KMS-11 (cell line): ENCODE results near the gene CCDC141.
A peak's percentile ranks its signal among the peaks of the same experiment; 100 is the strongest.

ENCODE experiments used
- H2AFZ ChIP-seq: fragments of 200-600 bp; sonication (generic); 2 replicates; pipeline ENCODE4 v1.6.1; 2016; ENCODE audit warnings: antibody characterized with exemption, mixed run types, low read depth
- H3K27ac ChIP-seq: fragments of 200-600 bp; sonication (generic); 2 replicates; pipeline ENCODE4 v1.6.1; 2016; ENCODE audit warnings: mild to moderate bottlenecking, mixed run types
- H3K27me3 ChIP-seq: fragments of 200-600 bp; sonication (generic); 2 replicates; pipeline ENCODE4 v1.6.1; 2017; ENCODE audit warnings: mild to moderate bottlenecking, low read depth, mixed run types, moderate library complexity; ENCODE audit not compliant: insufficient read depth
- H3K36me3 ChIP-seq: fragments of 200-600 bp; sonication (generic); 2 replicates; pipeline ENCODE4 v1.6.1; 2017; ENCODE audit warnings: mild to moderate bottlenecking, mixed run types; ENCODE audit not compliant: insufficient read depth
- H3K4me1 ChIP-seq: fragments of 200-600 bp; sonication (generic); 2 replicates; pipeline ENCODE4 v1.6.1; 2016; ENCODE audit warnings: mild to moderate bottlenecking, low read depth, mixed run types; ENCODE audit not compliant: poor library complexity, severe bottlenecking
- H3K4me2 ChIP-seq: fragments of 200-600 bp; sonication (generic); 2 replicates; pipeline ENCODE4 v1.7.0; 2016; ENCODE audit warnings: mild to moderate bottlenecking, mixed run types
- H3K4me3 ChIP-seq: fragments of 200-600 bp; sonication (generic); IDR thresholded peaks from 2 replicates; pipeline ENCODE4 v1.6.1; 2017; ENCODE audit warnings: low read depth, low read length, mixed read lengths; ENCODE audit not compliant: insufficient read depth
- H3K79me2 ChIP-seq: fragments of 200-600 bp; sonication (generic); 2 replicates; pipeline ENCODE4 v1.6.1; 2016; ENCODE audit warnings: low read depth, mixed run types; ENCODE audit not compliant: insufficient read depth
- H3K9ac ChIP-seq: fragments of 200-600 bp; sonication (generic); 2 replicates; pipeline ENCODE4 v1.6.1; 2016; ENCODE audit warnings: mild to moderate bottlenecking, mixed run types
- H4K20me1 ChIP-seq: fragments of 200-600 bp; sonication (generic); 2 replicates; pipeline ENCODE4 v1.6.1; 2016; ENCODE audit warnings: mild to moderate bottlenecking, mixed run types; ENCODE audit not compliant: insufficient read depth
- TF ChIP-seq, protein P1 (sequence below): fragments of 200-600 bp; sonication (generic); conservative IDR thresholded peaks from 2 replicates; pipeline ENCODE4 v1.6.1; 2017; ENCODE audit warnings: low read depth, mild to moderate bottlenecking, antibody characterized with exemption, low read length, moderate library complexity, mixed read lengths

Gene CCDC141, protein sequence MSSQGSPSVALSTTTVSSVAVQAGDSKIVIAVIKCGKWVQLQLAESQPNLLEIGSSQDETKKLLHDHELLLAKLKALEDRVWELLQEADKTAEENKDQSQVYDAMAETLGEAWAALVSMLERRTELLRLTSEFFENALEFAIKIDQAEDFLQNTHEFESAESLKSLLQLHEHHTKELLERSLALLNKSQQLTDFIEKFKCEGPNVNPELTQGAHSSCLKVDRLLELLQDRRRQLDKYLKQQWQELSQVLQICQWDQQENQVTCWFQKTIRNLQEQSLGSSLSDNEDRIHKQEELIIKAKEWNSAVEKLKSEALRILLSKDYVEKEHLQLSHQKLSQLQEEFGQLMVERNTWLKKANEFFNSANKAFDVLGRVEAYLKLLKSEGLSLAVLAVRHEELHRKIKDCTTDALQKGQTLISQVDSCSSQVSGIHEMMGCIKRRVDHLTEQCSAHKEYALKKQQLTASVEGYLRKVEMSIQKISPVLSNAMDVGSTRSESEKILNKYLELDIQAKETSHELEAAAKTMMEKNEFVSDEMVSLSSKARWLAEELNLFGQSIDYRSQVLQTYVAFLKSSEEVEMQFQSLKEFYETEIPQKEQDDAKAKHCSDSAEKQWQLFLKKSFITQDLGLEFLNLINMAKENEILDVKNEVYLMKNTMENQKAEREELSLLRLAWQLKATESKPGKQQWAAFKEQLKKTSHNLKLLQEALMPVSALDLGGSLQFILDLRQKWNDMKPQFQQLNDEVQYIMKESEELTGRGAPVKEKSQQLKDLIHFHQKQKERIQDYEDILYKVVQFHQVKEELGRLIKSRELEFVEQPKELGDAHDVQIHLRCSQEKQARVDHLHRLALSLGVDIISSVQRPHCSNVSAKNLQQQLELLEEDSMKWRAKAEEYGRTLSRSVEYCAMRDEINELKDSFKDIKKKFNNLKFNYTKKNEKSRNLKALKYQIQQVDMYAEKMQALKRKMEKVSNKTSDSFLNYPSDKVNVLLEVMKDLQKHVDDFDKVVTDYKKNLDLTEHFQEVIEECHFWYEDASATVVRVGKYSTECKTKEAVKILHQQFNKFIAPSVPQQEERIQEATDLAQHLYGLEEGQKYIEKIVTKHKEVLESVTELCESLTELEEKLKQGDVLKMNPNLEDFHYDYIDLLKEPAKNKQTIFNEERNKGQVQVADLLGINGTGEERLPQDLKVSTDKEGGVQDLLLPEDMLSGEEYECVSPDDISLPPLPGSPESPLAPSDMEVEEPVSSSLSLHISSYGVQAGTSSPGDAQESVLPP (N-terminal part only)

DNA sequence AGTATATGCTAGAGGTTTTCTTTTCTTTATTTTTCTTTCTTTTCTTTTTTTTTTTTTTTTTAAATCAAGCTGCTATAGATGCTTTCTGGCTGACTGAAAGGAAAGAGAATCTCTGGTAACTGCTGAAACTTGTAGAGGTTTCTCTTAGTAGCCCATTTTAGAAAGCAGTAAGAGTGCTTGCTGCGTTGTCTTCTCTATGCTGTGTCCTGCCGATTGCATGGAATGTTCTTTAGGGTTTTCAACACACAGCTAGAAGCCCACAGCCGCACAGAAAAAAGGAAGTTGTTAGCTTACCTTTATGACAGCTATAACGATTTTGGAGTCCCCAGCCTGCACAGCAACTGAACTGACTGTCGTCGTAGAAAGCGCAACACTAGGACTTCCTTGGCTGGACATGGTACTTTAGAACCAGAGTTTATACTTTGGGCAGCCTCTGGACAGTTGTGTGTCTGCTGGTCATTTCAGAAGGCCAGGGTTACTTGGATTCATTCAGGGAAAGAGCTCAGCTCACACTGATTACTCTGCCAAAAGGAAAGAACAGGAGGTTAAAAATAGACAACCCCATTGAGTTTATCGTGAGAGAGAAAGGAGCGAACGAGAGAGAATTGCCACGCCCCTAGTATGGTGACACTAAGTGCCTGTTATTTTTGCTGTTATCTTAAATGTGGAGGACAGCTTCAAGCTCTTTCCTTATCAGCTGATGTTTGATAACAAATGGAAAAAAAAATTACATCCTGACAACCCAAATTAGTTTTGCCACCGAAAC is at the start of gene CCDC141:
CCDC141 (minus strand) TSS at position 592 of the 766 bp plus-strand sequence; CDS start at position 396, 196 bp downstream.
- H3K79me2 ChIP-seq = no peaks in the 10 kb centered on the region
- peak within 1 kb of the TSS; percentile 85 for H3K4me3 ChIP-seq
- TF ChIP-seq, protein P1, sequence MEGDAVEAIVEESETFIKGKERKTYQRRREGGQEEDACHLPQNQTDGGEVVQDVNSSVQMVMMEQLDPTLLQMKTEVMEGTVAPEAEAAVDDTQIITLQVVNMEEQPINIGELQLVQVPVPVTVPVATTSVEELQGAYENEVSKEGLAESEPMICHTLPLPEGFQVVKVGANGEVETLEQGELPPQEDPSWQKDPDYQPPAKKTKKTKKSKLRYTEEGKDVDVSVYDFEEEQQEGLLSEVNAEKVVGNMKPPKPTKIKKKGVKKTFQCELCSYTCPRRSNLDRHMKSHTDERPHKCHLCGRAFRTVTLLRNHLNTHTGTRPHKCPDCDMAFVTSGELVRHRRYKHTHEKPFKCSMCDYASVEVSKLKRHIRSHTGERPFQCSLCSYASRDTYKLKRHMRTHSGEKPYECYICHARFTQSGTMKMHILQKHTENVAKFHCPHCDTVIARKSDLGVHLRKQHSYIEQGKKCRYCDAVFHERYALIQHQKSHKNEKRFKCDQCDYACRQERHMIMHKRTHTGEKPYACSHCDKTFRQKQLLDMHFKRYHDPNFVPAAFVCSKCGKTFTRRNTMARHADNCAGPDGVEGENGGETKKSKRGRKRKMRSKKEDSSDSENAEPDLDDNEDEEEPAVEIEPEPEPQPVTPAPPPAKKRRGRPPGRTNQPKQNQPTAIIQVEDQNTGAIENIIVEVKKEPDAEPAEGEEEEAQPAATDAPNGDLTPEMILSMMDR = no peak
- peak within 1 kb of the TSS; percentile 39; the same call in 1 of the 2 replicates for H3K9ac ChIP-seq
- H3K4me2 ChIP-seq = peak within 1 kb of the TSS; percentile 42
- no peaks in the 10 kb centered on the region for H3K27me3 ChIP-seq
- peak within 1 kb of the TSS; percentile 34 for H3K27ac ChIP-seq
- H2AFZ ChIP-seq = peak within 1 kb of the TSS; percentile 59
- no peaks in the 10 kb centered on the region for H4K20me1 ChIP-seq
- peaks cover 36% of the 10 kb centered on the region for H3K4me1 ChIP-seq
- H3K36me3 ChIP-seq = no peaks in the 10 kb centered on the region

GRCh38 chr2:179098080-179098689 is 48.2 kb upstream of the CCDC141 start:
- H4K20me1 ChIP-seq = no peaks in the 10 kb centered on the region
- no peak overlapping the region for H3K27ac ChIP-seq
- no peak overlapping the region for H2AFZ ChIP-seq
- no peak overlapping the region for H3K9ac ChIP-seq
- H3K4me3 ChIP-seq = no peak overlapping the region
- no peaks in the 10 kb centered on the region for H3K79me2 ChIP-seq
- TF ChIP-seq, protein P1 = no peak
- H3K27me3 ChIP-seq = no peaks in the 10 kb centered on the region
- H3K36me3 ChIP-seq = no peaks in the 10 kb centered on the region
- H3K4me2 ChIP-seq = peak overlapping the region; percentile 49; the same call in 1 of the 2 replicates
- peaks cover 73% of the 10 kb centered on the region for H3K4me1 ChIP-seq

- no peak overlapping the region for H3K4me3 ChIP-seq
- H3K36me3 ChIP-seq = no peaks in the 10 kb centered on the region
- no peak overlapping the region for H2AFZ ChIP-seq
- H3K79me2 ChIP-seq = no peaks in the 10 kb centered on the region
- no peaks in the 10 kb centered on the region for H3K27me3 ChIP-seq
- peak overlapping the region; percentile 49; the same call in 1 of the 2 replicates for H3K4me2 ChIP-seq
- no peak overlapping the region for H3K9ac ChIP-seq
- H3K27ac ChIP-seq = peak overlapping the region; percentile 47
- peaks cover 83% of the 10 kb centered on the region for H3K4me1 ChIP-seq
- H4K20me1 ChIP-seq = no peaks in the 10 kb centered on the region
- TF ChIP-seq, protein P1 = no peak
Measured at GRCh38 chr2:179097131-179097530, 47.2 kb upstream of the CCDC141 start.
